IPS-18a (cell line): ENCODE data around the gene CYRIA.

Experiments used
- H3K27ac ChIP-seq: one replicate; pipeline ENCODE4 v1.5.1; 2013; ENCODE audit warnings: low read length
- H3K27me3 ChIP-seq: one replicate; pipeline ENCODE4 v1.6.1; 2013; ENCODE audit warnings: mild to moderate bottlenecking, low read length; ENCODE audit not compliant: control insufficient read depth, insufficient read depth
- H3K36me3 ChIP-seq: one replicate; pipeline ENCODE4 v1.6.1; 2013; ENCODE audit warnings: low read depth, low read length; ENCODE audit not compliant: control insufficient read depth
- H3K4me1 ChIP-seq: one replicate; pipeline ENCODE4 v1.6.1; 2013; ENCODE audit warnings: low read depth, low read length; ENCODE audit not compliant: control insufficient read depth
- H3K4me3 ChIP-seq: one replicate; pipeline ENCODE4 v1.5.1; 2013; ENCODE audit warnings: low read length
- H3K9ac ChIP-seq: one replicate; pipeline ENCODE4 v1.6.1; 2013; ENCODE audit warnings: mild to moderate bottlenecking, low read length, moderate library complexity
- H3K9me3 ChIP-seq: one replicate; pipeline ENCODE4 v1.6.1; 2013; ENCODE audit warnings: low read depth, low read length; ENCODE audit not compliant: control insufficient read depth

Gene CYRIA

GRCh38 chr2:16685340-16685715 is 19.7 kb upstream of the CYRIA start:
- no peaks in the 10 kb centered on the region for H3K27me3 ChIP-seq
- H3K27ac ChIP-seq: no peak overlapping the region
- H3K9ac ChIP-seq: no peak overlapping the region
- H3K4me3 ChIP-seq: no peak overlapping the region
- H3K4me1 ChIP-seq: no peaks in the 10 kb centered on the region
- no peaks in the 10 kb centered on the region for H3K9me3 ChIP-seq
- no peaks in the 10 kb centered on the region for H3K36me3 ChIP-seq

- Histone ChIP-seq H3K27ac (no peak overlapping the region), H3K27me3 (no peaks in the 10 kb centered on the region), H3K36me3 (no peaks in the 10 kb centered on the region), H3K4me3 (no peak overlapping the region), H3K4me1 (no peaks in the 10 kb centered on the region), H3K9me3 (no peaks in the 10 kb centered on the region), H3K9ac (no peak overlapping the region)
These were observed 19.2 kb upstream of the CYRIA start for GRCh38 chr2:16684676-16685339.

- Histone ChIP-seq H3K36me3 (no peaks in the 10 kb centered on the region), H3K9me3 (no peaks in the 10 kb centered on the region), H3K27ac (no peak overlapping the region), H3K4me1 (no peaks in the 10 kb centered on the region), H3K9ac (no peak overlapping the region), H3K4me3 (no peak overlapping the region), H3K27me3 (no peaks in the 10 kb centered on the region)
These were observed 17.9 kb upstream of the CYRIA start for GRCh38 chr2:16683576-16683975.

GRCh38 chr2:16682431-16683118 is 16.9 kb upstream of the CYRIA start:
- H3K36me3 ChIP-seq: no peaks in the 10 kb centered on the region
- no peak overlapping the region for H3K4me3 ChIP-seq
- H3K27me3 ChIP-seq: no peaks in the 10 kb centered on the region
- no peak overlapping the region for H3K9ac ChIP-seq
- H3K27ac ChIP-seq: no peak overlapping the region
- H3K4me1 ChIP-seq: no peaks in the 10 kb centered on the region
- no peaks in the 10 kb centered on the region for H3K9me3 ChIP-seq

- Histone ChIP-seq H3K27me3 (no peaks in the 10 kb centered on the region), H3K27ac (no peak overlapping the region), H3K4me1 (no peaks in the 10 kb centered on the region), H3K9ac (no peak overlapping the region), H3K36me3 (no peaks in the 10 kb centered on the region), H3K9me3 (no peaks in the 10 kb centered on the region), H3K4me3 (no peak overlapping the region)
These were observed 15.1 kb upstream of the CYRIA start for GRCh38 chr2:16680781-16681180.

- Histone ChIP-seq H3K36me3 (no peaks in the 10 kb centered on the region), H3K9me3 (no peaks in the 10 kb centered on the region), H3K27ac (no peak overlapping the region), H3K4me3 (no peak overlapping the region), H3K9ac (no peak overlapping the region), H3K4me1 (no peaks in the 10 kb centered on the region), H3K27me3 (no peaks in the 10 kb centered on the region)
These were observed 14.7 kb upstream of the CYRIA start for GRCh38 chr2:16680304-16680703.

- H3K9ac ChIP-seq: no peak overlapping the region
- no peaks in the 10 kb centered on the region for H3K4me1 ChIP-seq
- H3K27ac ChIP-seq: no peak overlapping the region
- no peaks in the 10 kb centered on the region for H3K36me3 ChIP-seq
- no peaks in the 10 kb centered on the region for H3K9me3 ChIP-seq
- no peak overlapping the region for H3K4me3 ChIP-seq
- H3K27me3 ChIP-seq: no peaks in the 10 kb centered on the region
These were observed 13.3 kb upstream of the CYRIA start for GRCh38 chr2:16678964-16679363.

- H3K4me1 ChIP-seq: no peaks in the 10 kb centered on the region
- no peak overlapping the region for H3K27ac ChIP-seq
- H3K9ac ChIP-seq: no peak overlapping the region
- no peaks in the 10 kb centered on the region for H3K27me3 ChIP-seq
- H3K9me3 ChIP-seq: no peaks in the 10 kb centered on the region
- no peaks in the 10 kb centered on the region for H3K36me3 ChIP-seq
- H3K4me3 ChIP-seq: no peak overlapping the region
These were observed 12.2 kb upstream of the CYRIA start for GRCh38 chr2:16677875-16678274.

GRCh38 chr2:16675781-16676180 is 10.1 kb upstream of the CYRIA start:
- Histone ChIP-seq H3K4me3 (no peak overlapping the region), H3K27me3 (no peaks in the 10 kb centered on the region), H3K4me1 (no peaks in the 10 kb centered on the region), H3K9me3 (no peaks in the 10 kb centered on the region), H3K36me3 (no peaks in the 10 kb centered on the region), H3K9ac (no peak overlapping the region), H3K27ac (no peak overlapping the region)

GRCh38 chr2:16674154-16674553 is 8.5 kb upstream of the CYRIA start:
- Histone ChIP-seq H3K9ac (no peak overlapping the region), H3K4me3 (no peak overlapping the region), H3K27ac (no peak overlapping the region), H3K27me3 (no peaks in the 10 kb centered on the region), H3K4me1 (no peaks in the 10 kb centered on the region), H3K36me3 (no peaks in the 10 kb centered on the region), H3K9me3 (no peaks in the 10 kb centered on the region)

- Histone ChIP-seq H3K4me3 (no peak overlapping the region), H3K9ac (no peak overlapping the region), H3K27me3 (peaks cover 1% of the 10 kb centered on the region), H3K36me3 (no peaks in the 10 kb centered on the region), H3K4me1 (no peaks in the 10 kb centered on the region), H3K27ac (no peak overlapping the region), H3K9me3 (no peaks in the 10 kb centered on the region)
These were observed 6.1 kb upstream of the CYRIA start for GRCh38 chr2:16671760-16672159.

GRCh38 chr2:16669388-16669787 is 3.8 kb upstream of the CYRIA start:
- no peaks in the 10 kb centered on the region for H3K9me3 ChIP-seq
- no peak overlapping the region for H3K9ac ChIP-seq
- no peak overlapping the region for H3K27ac ChIP-seq
- no peaks in the 10 kb centered on the region for H3K36me3 ChIP-seq
- no peak overlapping the region for H3K4me3 ChIP-seq
- H3K27me3 ChIP-seq: peaks cover 14% of the 10 kb centered on the region
- H3K4me1 ChIP-seq: peaks cover 6% of the 10 kb centered on the region
